SH-SY5Y (cell line): ENCODE results near the gene TMEM132C.

ENCODE experiments used
- GATA2 ChIP-seq: IDR thresholded peaks from 2 replicates; pipeline ENCODE4 v1.6.1; 2011; ENCODE audit warnings: mild to moderate bottlenecking, low read depth, low read length
- GATA3 ChIP-seq: IDR thresholded peaks from 2 replicates; pipeline ENCODE4 v1.6.1; 2011; ENCODE audit warnings: low read depth, mild to moderate bottlenecking, low read length, moderate library complexity

GRCh38 chr12:128626808-128627320, 359.9 kb downstream of the TMEM132C start:
- TF ChIP-seq GATA2 (no peak), GATA3 (no peak)
